ENCODE data around the gene CDKN1B.
A peak's percentile ranks its signal among the peaks of the same experiment; 100 is the strongest.

- TF ChIP-seq CTCF (IDR thresholded peaks at IDR 0.05) (peak; percentile 69 to 78 (median 76)), POLR2AphosphoS5 (IDR thresholded peaks at IDR 0.05) (no peak), POLR2A (IDR thresholded peaks at IDR 0.05; ENCODE audit: low read depth) (no peak), EP300 (IDR thresholded peaks at IDR 0.05) (no peak)
Observed at GRCh38 chr12:12736759-12737676, 19.9 kb downstream of the CDKN1B start.
